CD4-positive, alpha-beta T cell treated with Interleukin-6 for 4 hours (primary cell): Measurements from ENCODE around the gene INS.

ENCODE experiments used
- DNase-seq: peaks from one replicate; pipeline ENCODE4 v3.0.0-alpha.2; 2020; ENCODE audit warnings: mixed read lengths

INS gene

GRCh38 chr11:2160736-2161259 is at the start of gene INS:
Gene INS, minus strand, starts transcription at chr11:2161209. Its CDS starts 238 bp downstream, at chr11:2160971.
- no peak for DNase-seq

GRCh38 chr11:2210366-2211112 is 49.5 kb upstream of the INS start:
- DNase-seq = no peak

- DNase-seq = no peak
Observed at GRCh38 chr11:2209900-2210321, 48.9 kb upstream of the INS start.

GRCh38 chr11:2209370-2209801 is 48.4 kb upstream of the INS start:
- DNase-seq = no peak

GRCh38 chr11:2208691-2209369 is 47.8 kb upstream of the INS start:
- DNase-seq = no peak

- DNase-seq = no peak
Observed at GRCh38 chr11:2207773-2208621, 47.0 kb upstream of the INS start.

GRCh38 chr11:2207212-2207611 is 46.2 kb upstream of the INS start:
- DNase-seq = no peak

GRCh38 chr11:2205981-2206690 is 45.1 kb upstream of the INS start:
- no peak for DNase-seq

- DNase-seq = no peak
Observed at GRCh38 chr11:2205214-2205720, 44.3 kb upstream of the INS start.

- DNase-seq = no peak
Observed at GRCh38 chr11:2204361-2205213, 43.6 kb upstream of the INS start.

- no peak for DNase-seq
Observed at GRCh38 chr11:2203440-2204259, 42.6 kb upstream of the INS start.

GRCh38 chr11:2202900-2203439 is 42.0 kb upstream of the INS start:
- DNase-seq = no peak

- no peak for DNase-seq
Observed at GRCh38 chr11:2202071-2202899, 41.3 kb upstream of the INS start.

- DNase-seq = no peak
Observed at GRCh38 chr11:2201542-2201941, 40.5 kb upstream of the INS start.

- no peak for DNase-seq
Observed at GRCh38 chr11:2200957-2201519, 40.0 kb upstream of the INS start.

- no peak for DNase-seq
Observed at GRCh38 chr11:2200536-2200935, 39.5 kb upstream of the INS start.

GRCh38 chr11:2199466-2200341 is 38.7 kb upstream of the INS start:
- DNase-seq = no peak
